Cerebellar cortex (tissue), 1 donor: Measurements from ENCODE around the gene ZBTB20.

ENCODE experiments used
- DNase-seq: peaks from one replicate; pipeline ENCODE4 v3.0.0-alpha.2; 2015; ENCODE audit warnings: low spot score

Gene ZBTB20

GRCh38 chr3:114928989-114929640, 218.0 kb downstream of the ZBTB20 start:
- peak; percentile 21 for DNase-seq

GRCh38 chr3:114904633-114905032, 242.5 kb downstream of the ZBTB20 start:
- no peak for DNase-seq

GRCh38 chr3:114903213-114903612, 243.9 kb downstream of the ZBTB20 start:
- DNase-seq = no peak

- DNase-seq = no peak
These were observed 244.4 kb downstream of the ZBTB20 start for GRCh38 chr3:114902691-114903101.

- DNase-seq = no peak
These were observed 246.2 kb downstream of the ZBTB20 start for GRCh38 chr3:114900908-114901307.

- peak; percentile 85 for DNase-seq
These were observed 247.7 kb downstream of the ZBTB20 start for GRCh38 chr3:114899186-114899931.

GRCh38 chr3:114896978-114897377, 250.1 kb downstream of the ZBTB20 start:
- no peak for DNase-seq

- peak; percentile 67 for DNase-seq
These were observed 253.7 kb downstream of the ZBTB20 start for GRCh38 chr3:114893361-114893760.

GRCh38 chr3:114892880-114893279, 254.2 kb downstream of the ZBTB20 start:
- DNase-seq = peak; percentile 97

- DNase-seq = peak; percentile 83
These were observed 254.8 kb downstream of the ZBTB20 start for GRCh38 chr3:114892131-114892879.

GRCh38 chr3:114887806-114888205, 259.3 kb downstream of the ZBTB20 start:
- no peak for DNase-seq

GRCh38 chr3:114886905-114887304, 260.2 kb downstream of the ZBTB20 start:
- no peak for DNase-seq

- no peak for DNase-seq
These were observed 262.7 kb downstream of the ZBTB20 start for GRCh38 chr3:114884213-114884923.

GRCh38 chr3:114880078-114880477, 267.0 kb downstream of the ZBTB20 start:
- peak; percentile 68 for DNase-seq

GRCh38 chr3:114879059-114880031, 267.7 kb downstream of the ZBTB20 start:
- peak; percentile 81 for DNase-seq

GRCh38 chr3:114878114-114878839, 268.8 kb downstream of the ZBTB20 start:
- no peak for DNase-seq

- peak; percentile 46 for DNase-seq
These were observed 269.5 kb downstream of the ZBTB20 start for GRCh38 chr3:114877378-114878113.

GRCh38 chr3:114874522-114874971, 272.5 kb downstream of the ZBTB20 start:
- no peak for DNase-seq

GRCh38 chr3:114873591-114873990, 273.5 kb downstream of the ZBTB20 start:
- no peak for DNase-seq
